ENCODE measurements around the gene ENKUR.

Gene ENKUR

DNA sequence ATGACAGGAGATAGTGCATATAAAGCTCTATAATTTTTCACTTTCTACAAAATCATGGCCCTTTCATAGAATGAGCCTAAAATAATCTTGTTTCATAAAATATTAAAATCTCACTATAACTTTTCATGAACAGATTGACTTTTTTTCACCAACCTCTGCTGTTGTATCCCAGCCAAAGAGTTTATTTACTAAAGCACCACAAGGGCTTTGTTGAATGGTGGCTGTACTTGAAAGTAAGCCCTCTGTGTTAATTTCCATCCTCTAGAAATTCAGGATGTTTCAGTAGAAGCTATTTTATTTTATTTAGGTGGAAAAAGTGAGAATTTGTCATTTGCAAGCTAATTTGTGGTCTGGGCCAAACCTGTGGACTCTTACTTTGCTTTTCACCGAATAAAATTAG, 30.7 kb upstream of the ENKUR start:
- no peak overlapping the region for H3K9ac ChIP-seq (ENCODE audit: low read length)
- H3K27ac ChIP-seq (ENCODE audit: low read depth, low read length, poor library complexity, severe bottlenecking), result no peak overlapping the region
- H3K27me3 ChIP-seq (ENCODE audit: insufficient read depth, low read length), result no peaks in the 10 kb centered on the region
- H3K9me3 ChIP-seq (ENCODE audit: low read length), result no peaks in the 10 kb centered on the region
- TF ChIP-seq CTCF (IDR thresholded peaks at IDR 0.05; ENCODE audit: low read length) (no peak), EZH2 (IDR thresholded peaks at IDR 0.05; ENCODE audit: borderline replicate concordance, low read length) (no peak)
- no peak overlapping the region for H2AFZ ChIP-seq (ENCODE audit: low read length)
- H4K20me1 ChIP-seq (ENCODE audit: insufficient read depth, low read length), result no peaks in the 10 kb centered on the region
- H3K79me2 ChIP-seq (ENCODE audit: insufficient read depth, low read length), result no peaks in the 10 kb centered on the region
- H3K4me2 ChIP-seq (ENCODE audit: low read length), result no peak overlapping the region
- no peaks in the 10 kb centered on the region for H3K4me1 ChIP-seq (ENCODE audit: insufficient read depth, low read length, severe bottlenecking)
- no peaks in the 10 kb centered on the region for H3K9me2 ChIP-seq (ENCODE audit: low read depth, low read length)
- no peaks in the 10 kb centered on the region for H3F3A ChIP-seq (ENCODE audit: insufficient read depth, low read length)
- H3K36me3 ChIP-seq (ENCODE audit: insufficient read depth, low read length), result no peaks in the 10 kb centered on the region
- no peak overlapping the region for H3K4me3 ChIP-seq (ENCODE audit: low read depth, low read length, poor library complexity, severe bottlenecking)

GRCh38 chr10:25039531-25039930, 23.6 kb upstream of the ENKUR start:
- H4K20me1 ChIP-seq (ENCODE audit: insufficient read depth, low read length), result no peaks in the 10 kb centered on the region
- H3K27me3 ChIP-seq (ENCODE audit: insufficient read depth, low read length), result no peaks in the 10 kb centered on the region
- H3K9me3 ChIP-seq (ENCODE audit: low read length), result no peaks in the 10 kb centered on the region
- H3K79me2 ChIP-seq (ENCODE audit: insufficient read depth, low read length), result no peaks in the 10 kb centered on the region
- H3K4me2 ChIP-seq (ENCODE audit: low read length), result no peak overlapping the region
- TF ChIP-seq EZH2 (IDR thresholded peaks at IDR 0.05; ENCODE audit: borderline replicate concordance, low read length), result no peak
- TF ChIP-seq CTCF (IDR thresholded peaks at IDR 0.05; ENCODE audit: low read length), result no peak
- no peak overlapping the region for H3K4me3 ChIP-seq (ENCODE audit: low read depth, low read length, poor library complexity, severe bottlenecking)
- H2AFZ ChIP-seq (ENCODE audit: low read length), result no peak overlapping the region
- no peaks in the 10 kb centered on the region for H3K9me2 ChIP-seq (ENCODE audit: low read depth, low read length)
- H3K36me3 ChIP-seq (ENCODE audit: insufficient read depth, low read length), result no peaks in the 10 kb centered on the region
- no peaks in the 10 kb centered on the region for H3K4me1 ChIP-seq (ENCODE audit: insufficient read depth, low read length, severe bottlenecking)
- no peaks in the 10 kb centered on the region for H3F3A ChIP-seq (ENCODE audit: insufficient read depth, low read length)
- H3K9ac ChIP-seq (ENCODE audit: low read length), result no peak overlapping the region
- no peak overlapping the region for H3K27ac ChIP-seq (ENCODE audit: low read depth, low read length, poor library complexity, severe bottlenecking)

DNA sequence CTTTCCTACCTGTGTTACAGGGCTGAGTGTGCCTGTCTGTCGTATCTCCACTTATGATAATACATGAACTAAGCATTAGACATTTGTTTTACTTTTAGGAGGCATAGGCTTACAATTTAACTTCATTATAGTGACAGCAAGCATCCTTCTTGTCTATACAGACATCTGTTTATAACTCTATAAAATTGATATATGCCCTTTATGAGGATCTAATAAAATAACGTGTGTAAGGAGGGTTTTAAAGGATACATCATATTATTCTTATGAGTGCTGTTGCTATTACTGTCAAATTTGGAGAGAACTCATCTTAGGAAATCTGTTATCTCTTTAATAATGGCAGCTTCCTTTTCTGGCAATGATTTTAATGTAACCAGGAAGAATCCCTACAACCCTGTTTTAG, 22.4 kb upstream of the ENKUR start:
- Histone ChIP-seq H3K9me2 (ENCODE audit: low read depth, low read length) (no peaks in the 10 kb centered on the region), H3K27me3 (ENCODE audit: insufficient read depth, low read length) (no peaks in the 10 kb centered on the region), H3K9me3 (ENCODE audit: low read length) (no peaks in the 10 kb centered on the region), H2AFZ (ENCODE audit: low read length) (no peak overlapping the region), H4K20me1 (ENCODE audit: insufficient read depth, low read length) (no peaks in the 10 kb centered on the region), H3K9ac (ENCODE audit: low read length) (no peak overlapping the region), H3K27ac (ENCODE audit: low read depth, low read length, poor library complexity, severe bottlenecking) (no peak overlapping the region), H3F3A (ENCODE audit: insufficient read depth, low read length) (no peaks in the 10 kb centered on the region), H3K36me3 (ENCODE audit: insufficient read depth, low read length) (no peaks in the 10 kb centered on the region), H3K79me2 (ENCODE audit: insufficient read depth, low read length) (no peaks in the 10 kb centered on the region), H3K4me2 (ENCODE audit: low read length) (no peak overlapping the region), H3K4me3 (ENCODE audit: low read depth, low read length, poor library complexity, severe bottlenecking) (no peak overlapping the region), H3K4me1 (ENCODE audit: insufficient read depth, low read length, severe bottlenecking) (no peaks in the 10 kb centered on the region)
- TF ChIP-seq EZH2 (IDR thresholded peaks at IDR 0.05; ENCODE audit: borderline replicate concordance, low read length), result no peak
- TF ChIP-seq CTCF (IDR thresholded peaks at IDR 0.05; ENCODE audit: low read length), result no peak

Measured in OCI-LY1 (cell line).